ENCODE data around the gene JMJD6. TPM values are rescaled to one million over a fixed set of nuclear protein-coding genes. Genes with fewer than 3 reads are reported as not detected.

JMJD6 gene
- total RNA-seq, 1 donor from 2014 or later: 29.6 TPM

GRCh38 chr17:76685366-76685765 is 41.0 kb downstream of the JMJD6 start:
- Histone ChIP-seq H3K27ac (no peak overlapping the region), H3K4me1 (peaks cover 47% of the 10 kb centered on the region), H3K4me3 (no peak overlapping the region), H3K27me3 (ENCODE audit: low read depth) (no peaks in the 10 kb centered on the region), H3K9me3 (no peaks in the 10 kb centered on the region), H3K36me3 (peaks cover 39% of the 10 kb centered on the region)
- intact Hi-C loops (cut with DNase I): no loop called here
- no peak for ATAC-seq
- no peak for DNase-seq
- TF ChIP-seq, protein P1, sequence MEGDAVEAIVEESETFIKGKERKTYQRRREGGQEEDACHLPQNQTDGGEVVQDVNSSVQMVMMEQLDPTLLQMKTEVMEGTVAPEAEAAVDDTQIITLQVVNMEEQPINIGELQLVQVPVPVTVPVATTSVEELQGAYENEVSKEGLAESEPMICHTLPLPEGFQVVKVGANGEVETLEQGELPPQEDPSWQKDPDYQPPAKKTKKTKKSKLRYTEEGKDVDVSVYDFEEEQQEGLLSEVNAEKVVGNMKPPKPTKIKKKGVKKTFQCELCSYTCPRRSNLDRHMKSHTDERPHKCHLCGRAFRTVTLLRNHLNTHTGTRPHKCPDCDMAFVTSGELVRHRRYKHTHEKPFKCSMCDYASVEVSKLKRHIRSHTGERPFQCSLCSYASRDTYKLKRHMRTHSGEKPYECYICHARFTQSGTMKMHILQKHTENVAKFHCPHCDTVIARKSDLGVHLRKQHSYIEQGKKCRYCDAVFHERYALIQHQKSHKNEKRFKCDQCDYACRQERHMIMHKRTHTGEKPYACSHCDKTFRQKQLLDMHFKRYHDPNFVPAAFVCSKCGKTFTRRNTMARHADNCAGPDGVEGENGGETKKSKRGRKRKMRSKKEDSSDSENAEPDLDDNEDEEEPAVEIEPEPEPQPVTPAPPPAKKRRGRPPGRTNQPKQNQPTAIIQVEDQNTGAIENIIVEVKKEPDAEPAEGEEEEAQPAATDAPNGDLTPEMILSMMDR (IDR thresholded peaks at IDR 0.05): no peak

DNA sequence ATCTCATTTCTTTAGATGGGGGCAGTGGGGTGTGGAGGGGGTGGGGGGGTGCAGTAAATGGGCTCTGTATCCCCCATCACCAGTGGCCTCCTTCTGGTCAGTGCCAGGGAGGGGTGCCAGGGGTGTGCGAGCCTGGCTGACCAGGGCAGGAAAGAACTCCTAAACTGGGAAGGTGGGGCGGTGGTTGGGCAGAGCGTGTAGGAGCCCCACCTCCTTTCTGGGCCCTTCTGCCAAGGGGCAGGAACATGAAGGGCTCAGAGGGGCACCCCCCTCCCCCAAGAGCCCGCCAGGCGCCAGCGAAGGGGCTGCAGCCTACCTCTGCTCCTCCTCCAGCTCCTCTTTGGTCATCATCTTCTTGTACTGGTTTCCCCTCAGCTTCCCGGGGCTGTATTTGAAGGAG is 41.6 kb downstream of the JMJD6 start:
- peaks cover 40% of the 10 kb centered on the region for H3K36me3 ChIP-seq

GRCh38 chr17:76683921-76684745 is 42.3 kb downstream of the JMJD6 start:
- intact Hi-C loops (cut with DNase I): no loop called here
- TF ChIP-seq, protein P1 (IDR thresholded peaks at IDR 0.05): no peak

More for the DNA sequence above, 41.6 kb downstream of the JMJD6 start:
- ATAC-seq (no peak), DNase-seq (no peak)
- Histone ChIP-seq H3K4me3 (no peak overlapping the region), H3K4me1 (peaks cover 44% of the 10 kb centered on the region), H3K27ac (no peak overlapping the region), H3K27me3 (ENCODE audit: low read depth) (no peaks in the 10 kb centered on the region), H3K9me3 (no peaks in the 10 kb centered on the region)
- intact Hi-C loops (cut with DNase I): no loop called here
- TF ChIP-seq, protein P1 (IDR thresholded peaks at IDR 0.05): no peak

DNA sequence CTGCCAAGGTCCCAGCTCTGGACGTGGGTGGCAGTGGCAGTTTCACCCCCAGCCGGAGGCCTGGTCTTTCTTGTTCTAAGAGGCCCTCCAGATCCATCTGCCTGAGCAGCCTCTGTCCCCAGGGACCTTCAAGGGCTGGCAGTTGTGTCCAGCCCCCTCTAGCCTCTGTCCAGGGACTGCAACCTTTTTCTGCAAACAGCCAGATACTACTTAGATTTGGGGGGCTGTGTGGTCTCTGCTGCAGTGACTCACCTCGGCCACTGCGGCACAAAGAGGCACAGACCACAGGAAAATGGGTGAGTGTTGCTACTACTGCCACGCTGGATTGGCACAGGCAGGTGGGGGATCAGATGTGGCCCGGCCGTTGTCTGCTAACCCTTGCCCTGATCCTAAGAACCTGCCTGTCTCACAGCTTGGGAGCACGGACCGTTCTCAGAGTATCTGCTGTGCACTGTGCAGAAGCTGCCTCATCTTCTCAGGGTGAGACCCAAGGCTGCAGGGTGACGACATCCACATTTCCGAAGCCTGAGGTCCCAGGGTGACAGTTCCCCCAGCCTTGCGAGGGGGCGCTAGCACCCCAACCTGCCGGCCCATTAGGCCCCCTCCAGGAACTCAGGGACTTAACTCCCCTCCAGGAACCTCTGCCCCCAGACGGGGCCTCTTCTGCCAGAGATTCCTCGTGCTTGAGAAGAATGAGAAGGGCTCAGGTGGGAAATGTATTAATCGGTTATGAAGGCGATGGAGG is 43.2 kb downstream of the JMJD6 start:
- Histone ChIP-seq H3K27me3 (ENCODE audit: low read depth) (no peaks in the 10 kb centered on the region), H3K27ac (no peak overlapping the region)

More at GRCh38 chr17:76683921-76684745, 42.3 kb downstream of the JMJD6 start:
- no peak for DNase-seq
- ATAC-seq: no peak
- Histone ChIP-seq H3K36me3 (peaks cover 41% of the 10 kb centered on the region), H3K4me1 (peaks cover 38% of the 10 kb centered on the region), H3K4me3 (no peak overlapping the region), H3K27ac (no peak overlapping the region), H3K9me3 (no peaks in the 10 kb centered on the region), H3K27me3 (ENCODE audit: low read depth) (no peaks in the 10 kb centered on the region)

DNA sequence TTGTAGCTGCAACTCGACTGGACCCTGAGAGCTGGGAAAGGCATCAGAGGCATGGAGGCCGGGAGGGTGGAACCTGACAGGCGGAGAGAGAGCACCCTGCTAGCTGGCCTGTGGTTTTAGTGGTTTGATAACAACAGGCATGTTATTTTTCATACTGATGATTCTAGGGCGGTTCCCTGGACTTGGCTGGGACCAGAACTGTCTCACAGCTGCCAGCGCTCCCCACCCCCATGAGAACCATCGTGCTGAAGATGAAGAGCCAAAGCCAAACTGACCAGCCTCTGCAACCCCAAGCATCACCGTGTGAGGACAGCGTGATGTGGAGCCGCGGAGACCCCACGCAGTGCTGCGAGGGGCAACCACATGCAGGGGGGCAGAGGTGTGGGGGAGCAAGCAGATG is 44.1 kb downstream of the JMJD6 start:
- Histone ChIP-seq H3K4me1 (peaks cover 22% of the 10 kb centered on the region), H3K27ac (no peak overlapping the region), H3K4me3 (no peak overlapping the region), H3K9me3 (no peaks in the 10 kb centered on the region), H3K27me3 (ENCODE audit: low read depth) (no peaks in the 10 kb centered on the region), H3K36me3 (peaks cover 52% of the 10 kb centered on the region)
- DNase-seq (no peak), ATAC-seq (no peak)
- intact Hi-C loops (cut with DNase I): no loop called here
- TF ChIP-seq, protein P1 (IDR thresholded peaks at IDR 0.05): no peak

More for the DNA sequence above, 43.2 kb downstream of the JMJD6 start:
- ATAC-seq (no peak), DNase-seq (no peak)
- Histone ChIP-seq H3K4me1 (peaks cover 29% of the 10 kb centered on the region), H3K4me3 (no peak overlapping the region), H3K36me3 (peaks cover 46% of the 10 kb centered on the region), H3K9me3 (no peaks in the 10 kb centered on the region)
- TF ChIP-seq, protein P1 (IDR thresholded peaks at IDR 0.05): no peak
- intact Hi-C loops (cut with DNase I): no loop called here
